ENCODE measurements around the gene LY86.

GRCh38 chr6:6633898-6634734 lies 45.6 kb downstream of the LY86 start:
- TF ChIP-seq POLR2A (IDR thresholded peaks at IDR 0.05) = no peak
- no peak for TF ChIP-seq CTCF (IDR thresholded peaks at IDR 0.05)
